ENCODE measurements around the gene ZNF280D. TPM values are rescaled to one million over a fixed set of nuclear protein-coding genes. Genes with fewer than 3 reads are reported as not detected.

ZNF280D gene
- total and polyA plus RNA-seq, 2 of the 8 experiments (the other 6 are each of a cell fraction or from before 2014, with no cell fraction given) = 7.4 to 27.5 TPM

DNA sequence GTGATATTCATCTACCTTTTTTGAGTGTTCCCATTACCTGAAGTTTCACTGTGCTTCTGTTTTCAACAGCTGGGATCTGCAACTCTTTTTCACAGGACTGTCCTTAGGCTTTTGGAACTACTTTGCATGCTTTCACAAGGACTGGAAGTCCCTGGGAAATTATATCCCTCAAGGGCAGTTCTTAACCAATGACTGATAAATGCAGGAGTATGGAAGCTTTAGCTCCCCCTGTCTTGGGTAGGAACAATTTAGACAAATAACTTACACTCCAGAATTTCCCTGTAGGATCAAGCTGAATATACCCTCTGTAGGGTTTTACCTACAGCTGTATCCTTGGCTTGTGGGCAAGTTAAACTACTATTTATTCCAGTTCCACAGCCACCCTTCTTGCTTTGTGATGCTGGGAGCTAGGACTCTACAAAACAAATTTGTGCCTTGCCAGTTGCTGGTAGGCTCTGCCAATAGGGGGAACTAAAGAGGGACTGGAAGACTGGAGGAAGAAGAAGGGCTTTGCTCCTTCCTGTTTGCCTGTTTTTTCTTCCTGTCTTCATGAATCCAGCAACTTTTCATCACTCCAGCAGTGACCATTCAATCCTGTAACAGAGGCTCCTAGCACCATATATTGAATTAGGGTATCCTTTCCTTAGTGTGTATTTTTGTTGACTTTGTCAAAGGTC lies 6.8 kb upstream of the ZNF280D start:
- POLR2A ChIA-PET (ENCODE audit: partially characterized antibody) = no interaction called here
- no peaks in the 10 kb centered on the region for H4K20me1 ChIP-seq (replicated peaks in 1 of 2; ENCODE audit: control insufficient read depth in 1 of 2, insufficient read depth in 2 of 2, low read length in 2 of 2)
- FAIRE-seq = peak; percentile 57
- H3K4me2 ChIP-seq (ENCODE audit: insufficient read depth in 1 of 2, low read depth in 2 of 2, low read length in 2 of 2) = 0 out of 4 replicates have a peak overlapping the region, but pooled peaks of 1 of the 2 experiments have one; percentile 28
- no peak overlapping the region for H2AK5ac ChIP-seq (ENCODE audit: low read depth, low read length)
- H4K8ac ChIP-seq (ENCODE audit: extremely low read depth, insufficient read depth, low read length) = no peak overlapping the region
- no peak overlapping the region for H3K23ac ChIP-seq (ENCODE audit: insufficient read length)
- H3K23me2 ChIP-seq (ENCODE audit: low read depth, low read length) = no peaks in the 10 kb centered on the region
- peak overlapping the region; percentile 44; the same call in 1 of the 2 replicates for H2BK5ac ChIP-seq (ENCODE audit: low read depth, low read length)
- peaks cover 0 to 9% (median 4%) of the 10 kb centered on the region in 4 experiments; a peak in 4 of 7 replicates for H3K4me1 ChIP-seq (replicated peaks in 1 of 4; ENCODE audit: control insufficient read depth in 3 of 4, insufficient read depth in 4 of 4, low read length in 3 of 4)
- H4K91ac ChIP-seq (replicated peaks; ENCODE audit: insufficient read length, low read length) = no peak overlapping the region
- H3K4ac ChIP-seq (replicated peaks; ENCODE audit: insufficient read length, low read depth, low read length) = no peak overlapping the region
- no peak overlapping the region for H2BK120ac ChIP-seq (replicated peaks; ENCODE audit: low read depth, low read length)
- H3K79me1 ChIP-seq (ENCODE audit: low read depth, low read length) = no peaks in the 10 kb centered on the region
- no peak overlapping the region for H3K56ac ChIP-seq (replicated peaks; ENCODE audit: insufficient read length, low read depth, low read length)
- no peaks in the 10 kb centered on the region for H3K27me3 ChIP-seq (replicated peaks in 1 of 4; ENCODE audit: control insufficient read depth in 3 of 4, extremely low read depth in 1 of 4, insufficient read depth in 3 of 4, low read length in 3 of 4)
- no peak overlapping the region for H3K27ac ChIP-seq (ENCODE audit: low read depth, low read length)
- H3K14ac ChIP-seq (ENCODE audit: insufficient read length) = no peak overlapping the region
- H2AFZ ChIP-seq (ENCODE audit: low read length) = peak overlapping the region; percentile 86; the same call in 1 of the 2 replicates
- H3K4me3 ChIP-seq (ENCODE audit: extremely low read depth in 1 of 4, insufficient read depth in 2 of 4, low read depth in 3 of 4, low read length in 4 of 4) = no peak overlapping the region
- H2BK12ac ChIP-seq (ENCODE audit: low read depth, low read length) = no peak overlapping the region
- DNase-seq (ENCODE audit: low read depth in 1 of 2, low spot score in 2 of 2) = peak in 1 of 2 experiments; percentile 51
- H2BK15ac ChIP-seq (ENCODE audit: low read length) = peak overlapping the region; percentile 31; the same call in 1 of the 2 replicates
- no peak for TF ChIP-seq SUZ12 (IDR thresholded peaks at IDR 0.05; ENCODE audit: low read length)
- no peak for TF ChIP-seq SP2 (IDR thresholded peaks at IDR 0.05; ENCODE audit: low read length)
- peak; percentile 33 to 50 for TF ChIP-seq RAD21 (IDR thresholded peaks at IDR 0.05 in 1 of 2, conservative IDR thresholded peaks at IDR 0.05 in 1 of 2; ENCODE audit: low read depth in 2 of 2, low read length in 2 of 2)
- no peak for TF ChIP-seq KDM5A (IDR thresholded peaks at IDR 0.05; ENCODE audit: low read length)
- no peak for TF ChIP-seq POLR2A (IDR thresholded peaks at IDR 0.05; ENCODE audit: control extremely low read depth in 1 of 2, low read depth in 2 of 2, low read length in 2 of 2)
- no peak for TF ChIP-seq POLR2AphosphoS5 (IDR thresholded peaks at IDR 0.05; ENCODE audit: low read depth, low read length)
- peak; percentile 82; the same call in 1 of the 2 replicates for TF ChIP-seq GABPA (IDR thresholded peaks at IDR 0.05; ENCODE audit: borderline replicate concordance, insufficient read depth, low read length)
- TF ChIP-seq, protein P1, sequence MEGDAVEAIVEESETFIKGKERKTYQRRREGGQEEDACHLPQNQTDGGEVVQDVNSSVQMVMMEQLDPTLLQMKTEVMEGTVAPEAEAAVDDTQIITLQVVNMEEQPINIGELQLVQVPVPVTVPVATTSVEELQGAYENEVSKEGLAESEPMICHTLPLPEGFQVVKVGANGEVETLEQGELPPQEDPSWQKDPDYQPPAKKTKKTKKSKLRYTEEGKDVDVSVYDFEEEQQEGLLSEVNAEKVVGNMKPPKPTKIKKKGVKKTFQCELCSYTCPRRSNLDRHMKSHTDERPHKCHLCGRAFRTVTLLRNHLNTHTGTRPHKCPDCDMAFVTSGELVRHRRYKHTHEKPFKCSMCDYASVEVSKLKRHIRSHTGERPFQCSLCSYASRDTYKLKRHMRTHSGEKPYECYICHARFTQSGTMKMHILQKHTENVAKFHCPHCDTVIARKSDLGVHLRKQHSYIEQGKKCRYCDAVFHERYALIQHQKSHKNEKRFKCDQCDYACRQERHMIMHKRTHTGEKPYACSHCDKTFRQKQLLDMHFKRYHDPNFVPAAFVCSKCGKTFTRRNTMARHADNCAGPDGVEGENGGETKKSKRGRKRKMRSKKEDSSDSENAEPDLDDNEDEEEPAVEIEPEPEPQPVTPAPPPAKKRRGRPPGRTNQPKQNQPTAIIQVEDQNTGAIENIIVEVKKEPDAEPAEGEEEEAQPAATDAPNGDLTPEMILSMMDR (IDR thresholded peaks at IDR 0.05; ENCODE audit: control extremely low read depth in 1 of 3, insufficient read depth in 1 of 3, low read depth in 1 of 3, low read length in 3 of 3) = peak; percentile 25 to 85 (median 58)
- TF ChIP-seq EGR1 (IDR thresholded peaks at IDR 0.05; ENCODE audit: borderline replicate concordance, low read depth, low read length) = peak; percentile 25; the same call in 1 of the 2 replicates
- no peak for TF ChIP-seq ASH2L (IDR thresholded peaks at IDR 0.05; ENCODE audit: low read length)
- CTCF ChIA-PET (ENCODE audit: partially characterized antibody) = interaction anchor here (0.7 to 1.6 kb wide), 22 partner anchors 11 to 373 kb away, joined by 3 to 7 read pairs (median 4); no protein-coding TSS in a partner anchor
- no peak overlapping the region for H3K18ac ChIP-seq (ENCODE audit: extremely low read depth, low read length)
- H3K79me2 ChIP-seq (ENCODE audit: control insufficient read depth in 1 of 2, insufficient read depth in 2 of 2, low read length in 2 of 2) = no peaks in the 10 kb centered on the region
- H3K36me3 ChIP-seq (ENCODE audit: control insufficient read depth in 2 of 4, insufficient read depth in 4 of 4, low read length in 3 of 4) = no peaks in the 10 kb centered on the region
- no peaks in the 10 kb centered on the region for H3K9me3 ChIP-seq (ENCODE audit: insufficient read depth in 2 of 2, low read depth in 1 of 2, low read length in 1 of 2)
- 0 out of 2 replicates have a peak overlapping the region, but pooled peaks have one; percentile 21 for H2BK20ac ChIP-seq (ENCODE audit: low read length)
- H4K5ac ChIP-seq (ENCODE audit: insufficient read length, low read depth, low read length) = no peak overlapping the region
- H3K9ac ChIP-seq (replicated peaks in 1 of 4; ENCODE audit: extremely low read depth in 1 of 4, low read depth in 3 of 4, low read length in 3 of 4) = no peak overlapping the region

All from H1 (cell line).